GM19438 (cell line): Measurements from ENCODE around the gene CD24.
"Not testable (repeated sequence)": the region's sequence is repeated elsewhere in the genome, so short reads cannot be mapped to it uniquely, and the experiment has no call there.

ENCODE experiments used
- ATAC-seq: cut with Tn5 transposase; IDR thresholded peaks from one replicate; pipeline ENCODE4 v1.9.1; 2021; ENCODE audit warnings: low read depth; ENCODE audit not compliant: unreplicated experiment

CD24 gene

GRCh38 chr6:106970769-106971168 is 3.8 kb downstream of the CD24 start:
- ATAC-seq, result not testable (repeated sequence)

GRCh38 chr6:106967936-106968555 is 6.5 kb downstream of the CD24 start:
- no peak for ATAC-seq

- no peak for ATAC-seq
These were observed 7.6 kb downstream of the CD24 start for GRCh38 chr6:106966671-106967640.

- ATAC-seq, result no peak
These were observed 8.3 kb downstream of the CD24 start for GRCh38 chr6:106966229-106966628.

DNA sequence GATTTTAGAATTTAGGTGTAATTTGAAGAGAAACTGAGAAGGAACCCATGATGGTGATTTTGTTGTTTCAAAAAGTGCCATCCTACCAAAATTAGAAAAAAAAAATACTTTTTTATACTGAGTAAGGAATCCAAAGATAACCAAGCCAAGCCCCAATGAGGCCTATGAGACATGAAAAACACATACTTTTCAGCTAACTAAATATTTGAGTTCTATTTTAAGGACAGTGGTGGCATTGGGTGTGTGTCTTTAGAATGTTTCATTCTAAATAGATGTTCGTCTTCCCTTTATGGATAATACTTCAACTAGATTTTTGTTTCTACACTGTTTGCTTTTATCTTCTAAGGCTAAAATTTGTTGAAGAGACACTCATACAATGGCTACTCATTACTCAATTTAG is 9.6 kb downstream of the CD24 start:
- no peak for ATAC-seq

DNA sequence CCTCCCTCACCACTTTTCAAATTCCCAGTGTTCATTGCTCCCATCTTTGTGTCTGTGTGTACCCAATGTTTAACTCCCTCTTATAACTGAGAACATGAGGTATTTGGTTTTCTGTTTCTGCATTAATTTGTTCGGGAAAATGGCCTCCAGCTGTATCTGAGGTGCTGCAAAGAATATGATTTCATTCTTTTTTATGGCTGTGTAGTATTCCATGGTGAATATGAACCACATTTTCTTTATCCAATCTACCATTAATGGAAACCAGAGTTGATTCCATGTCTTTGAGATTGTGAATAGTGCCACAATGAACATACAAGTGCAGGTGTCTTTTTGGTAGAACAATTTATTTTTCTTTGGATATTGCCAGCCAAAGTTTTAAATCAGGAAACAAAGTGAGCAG is 10.4 kb downstream of the CD24 start:
- ATAC-seq, result no peak

DNA sequence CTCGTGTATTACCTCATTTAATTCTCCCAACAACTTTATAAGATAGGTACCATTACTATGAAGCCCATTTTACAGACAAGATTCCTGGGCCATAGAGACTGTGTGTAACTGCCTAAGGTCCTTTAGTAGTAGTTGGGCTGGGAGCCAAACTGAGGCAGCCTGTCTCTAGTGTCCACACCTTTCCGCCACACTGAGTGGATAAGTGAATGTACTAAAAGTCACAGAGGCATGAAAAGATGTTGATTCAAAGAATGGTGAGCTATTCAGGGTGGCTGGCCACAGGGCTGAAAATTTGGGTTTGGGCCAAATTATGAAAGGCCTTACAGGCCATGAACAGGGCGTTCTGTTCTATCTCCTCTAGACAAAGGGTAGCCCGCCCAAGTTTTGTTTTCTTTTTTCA is 11.0 kb downstream of the CD24 start:
- ATAC-seq, result no peak

DNA sequence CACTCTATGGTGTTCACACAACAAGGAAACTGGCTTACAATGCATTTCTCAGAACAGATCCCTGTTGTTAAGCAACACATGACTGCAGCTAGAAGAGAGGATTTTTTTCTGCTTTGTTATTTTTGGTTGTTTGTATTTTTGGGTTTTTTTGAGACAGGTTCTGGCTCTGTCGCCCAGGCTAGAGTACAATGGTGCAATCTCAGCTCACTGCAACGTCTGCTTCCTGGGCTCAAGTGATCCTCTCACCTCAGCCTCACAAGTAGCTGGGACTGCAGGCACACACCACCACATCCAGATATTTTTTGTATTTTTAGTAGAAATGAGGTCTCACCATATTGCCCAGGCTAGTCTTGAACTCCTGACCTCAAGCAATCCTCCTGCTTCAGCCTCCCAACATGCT is 12.7 kb downstream of the CD24 start:
- no peak for ATAC-seq

GRCh38 chr6:106961136-106961535 is 13.4 kb downstream of the CD24 start:
- ATAC-seq, result no peak

GRCh38 chr6:106959985-106960384 is 14.5 kb downstream of the CD24 start:
- no peak for ATAC-seq

DNA sequence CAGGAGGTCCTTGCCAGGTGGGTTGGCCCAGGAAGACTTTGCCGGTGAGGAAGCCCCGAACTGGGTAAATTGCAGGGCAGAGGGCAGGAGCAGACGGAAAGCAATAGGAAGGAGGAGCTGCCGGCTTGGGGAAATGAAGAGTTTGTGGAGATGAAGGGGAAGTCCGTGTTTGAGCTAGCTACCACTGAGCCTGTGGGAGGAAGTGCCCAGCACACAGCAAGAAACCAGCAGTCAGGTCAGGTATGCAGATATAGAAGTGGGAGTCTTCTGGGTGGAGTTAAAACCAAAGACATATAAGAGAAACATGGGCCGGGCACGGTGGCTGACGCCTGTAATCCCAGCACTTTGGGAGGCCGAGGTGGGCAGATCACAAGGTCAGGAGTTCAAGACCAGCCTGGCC is 34.7 kb downstream of the CD24 start:
- ATAC-seq, result no peak

DNA sequence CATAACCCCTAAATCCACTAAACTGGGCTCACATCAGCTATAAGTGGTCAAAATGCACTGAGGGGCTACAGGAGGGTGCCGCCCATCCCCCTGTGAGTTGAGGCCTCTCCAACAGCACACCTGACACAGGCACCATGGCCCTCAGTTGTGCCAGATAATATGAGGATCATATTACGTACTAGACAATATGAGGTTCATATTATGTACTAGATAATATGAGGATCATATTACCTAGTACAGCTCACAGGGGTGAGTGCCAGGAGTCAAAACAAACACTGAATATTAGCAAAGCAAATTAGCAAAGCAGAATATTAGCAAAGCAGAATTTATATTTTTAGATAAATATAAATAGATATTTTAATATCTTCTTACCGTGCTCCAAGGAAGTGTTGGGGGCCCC is 35.3 kb downstream of the CD24 start:
- no peak for ATAC-seq

DNA sequence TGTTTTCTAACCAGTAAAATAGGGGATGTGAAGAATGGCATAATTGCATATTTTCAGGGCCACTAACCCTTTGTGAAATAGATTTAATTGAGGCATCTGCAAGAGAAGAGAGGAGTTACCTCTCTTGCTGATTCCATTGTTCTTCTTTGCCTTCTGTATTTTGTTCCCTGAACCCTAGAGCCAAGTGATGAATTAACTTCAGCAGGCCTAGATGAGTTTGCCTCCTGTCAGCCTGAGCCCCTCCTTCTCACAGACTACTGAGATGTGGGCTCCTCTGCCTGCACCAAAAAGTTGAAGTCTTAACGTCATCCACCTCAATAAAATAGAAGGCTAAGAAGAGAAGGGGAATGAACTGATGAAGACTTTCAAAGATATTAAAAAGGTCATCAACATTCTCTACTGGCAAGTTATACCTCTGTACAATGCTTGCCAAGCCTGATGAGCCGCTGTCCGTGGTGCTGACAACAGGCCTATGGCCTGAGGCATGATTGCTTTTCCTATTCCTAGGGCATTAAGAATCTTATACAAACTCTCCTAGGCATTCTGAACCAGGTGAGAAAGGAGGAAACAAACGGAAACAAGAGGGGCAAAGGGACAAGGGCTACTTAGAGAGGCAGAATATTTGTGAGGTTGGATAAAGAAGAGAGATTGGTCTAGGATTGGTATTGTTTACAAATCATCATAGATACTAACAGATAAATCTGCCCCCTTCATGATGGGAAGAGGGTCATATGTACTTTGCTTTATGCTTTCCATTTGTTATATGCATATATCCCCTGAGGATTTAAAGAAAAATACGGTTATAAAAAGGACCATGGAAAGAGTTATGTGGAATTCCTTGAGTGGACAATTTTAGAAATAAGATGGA is 46.8 kb downstream of the CD24 start:
- no peak for ATAC-seq

- ATAC-seq, result no peak
These were observed 48.6 kb downstream of the CD24 start for GRCh38 chr6:106925948-106926347.

DNA sequence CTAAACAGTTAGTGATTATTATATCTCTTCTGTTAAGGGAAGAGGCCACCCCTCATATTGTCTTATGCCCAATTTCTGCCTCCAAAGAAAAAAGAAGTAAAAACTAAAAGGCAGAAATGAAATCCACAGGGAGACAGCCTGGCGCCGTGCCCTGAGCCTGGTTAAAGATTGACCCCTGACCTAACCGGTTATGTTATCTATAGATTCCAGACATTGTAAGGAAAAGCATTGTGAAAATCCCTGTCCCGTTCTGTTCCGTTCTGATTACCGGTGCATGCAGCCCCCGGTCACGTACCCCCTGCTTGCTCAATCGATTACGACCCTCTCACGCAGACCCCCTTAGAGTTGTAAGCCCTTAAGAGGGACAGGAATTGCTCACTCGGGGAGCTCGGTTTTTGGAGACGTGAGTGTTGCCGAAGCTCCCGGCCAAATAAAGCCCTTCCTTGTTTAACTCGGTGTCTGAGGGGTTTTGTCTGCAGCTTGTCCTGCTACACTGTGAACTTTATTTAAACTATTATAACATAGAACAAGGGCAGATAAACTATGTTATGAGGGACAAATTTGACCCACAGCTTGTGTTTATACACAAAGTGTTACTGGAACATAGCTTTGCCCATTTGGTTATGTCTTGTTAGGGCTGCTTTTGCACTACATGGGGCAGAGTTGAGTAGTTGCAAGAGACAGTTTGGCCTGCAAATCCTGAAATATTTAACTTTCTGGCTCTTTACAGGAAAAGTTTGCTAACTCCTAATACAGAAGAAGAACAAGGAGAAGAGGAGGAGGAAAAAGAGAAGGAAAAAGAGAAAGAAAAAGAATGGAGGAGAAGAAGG is 49.6 kb downstream of the CD24 start:
- ATAC-seq, result no peak

DNA sequence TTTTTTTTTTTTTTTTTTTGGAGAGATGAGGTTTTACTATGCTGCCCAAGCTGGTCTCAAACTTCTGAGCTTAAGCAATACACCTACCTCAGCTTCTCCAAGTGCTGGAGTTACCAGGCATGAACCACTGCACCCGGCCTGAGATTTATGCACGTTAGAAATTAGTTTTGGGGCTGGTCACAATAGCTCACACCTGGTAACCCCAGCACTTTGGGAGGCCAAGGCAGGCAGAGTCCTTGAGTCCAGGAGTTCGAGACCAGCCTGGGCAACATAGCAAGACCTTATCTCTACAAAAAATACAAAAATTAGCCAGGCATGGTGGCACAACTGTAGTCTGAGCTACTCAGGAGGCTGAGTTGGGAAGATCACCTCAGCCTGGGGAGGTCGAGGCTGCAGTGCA is 51.9 kb downstream of the CD24 start:
- ATAC-seq, result no peak
